Uterus (tissue), 2 donors: ENCODE results near the gene CCDC186.

Source experiments
- CTCF ChIP-seq, 4 experiments: fragments of 200-600 bp in 2 of 4; fragments of 450-650 bp in 2 of 4; sonication (generic) in 2 of 4; IDR thresholded peaks; one replicate each; pipeline ENCODE4 v1.5.1; 2016 to 2019; ENCODE audit warnings: antibody characterized with exemption in 4 of 4, mild to moderate bottlenecking in 2 of 4, moderate library complexity in 1 of 4
- POLR2A ChIP-seq, 2 donors: fragments of 450-650 bp; IDR thresholded peaks; one replicate each; pipeline ENCODE4 v1.6.1; 2016; ENCODE audit warnings: antibody characterized with exemption in 2 of 2, mild to moderate bottlenecking in 1 of 2, moderate library complexity in 1 of 2

GRCh38 chr10:114206902-114207301 lies 32.9 kb upstream of the CCDC186 start:
- no peak for TF ChIP-seq CTCF (IDR thresholded peaks at IDR 0.05)
- TF ChIP-seq POLR2A (IDR thresholded peaks at IDR 0.05): no peak
